ENCODE measurements around the gene TST.
"Not testable (repeated sequence)": the region's sequence is repeated elsewhere in the genome, so short reads cannot be mapped to it uniquely, and the experiment has no call there.

Gene TST

DNA sequence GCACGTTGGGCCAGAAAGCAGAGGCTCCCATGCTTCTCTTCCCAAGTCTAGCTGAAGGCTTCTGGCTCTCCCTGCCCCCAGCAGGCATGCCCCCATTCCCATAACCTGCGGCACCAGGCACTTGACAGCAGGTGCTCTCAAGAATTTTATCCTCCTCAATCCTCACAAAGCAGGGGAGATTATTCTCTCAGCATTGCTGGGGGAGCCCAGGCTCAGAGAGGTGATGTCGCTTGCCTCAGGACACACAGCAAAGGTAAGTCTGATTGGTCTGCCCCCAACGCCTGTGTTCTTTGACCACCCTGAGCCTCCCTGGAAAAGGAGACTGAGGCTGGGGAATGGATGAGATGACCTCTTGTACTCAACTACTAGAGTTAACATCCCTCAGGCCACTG is 4.8 kb downstream of the TST start:
- DNase-seq (ENCODE audit: low spot score) = no peak

DNA sequence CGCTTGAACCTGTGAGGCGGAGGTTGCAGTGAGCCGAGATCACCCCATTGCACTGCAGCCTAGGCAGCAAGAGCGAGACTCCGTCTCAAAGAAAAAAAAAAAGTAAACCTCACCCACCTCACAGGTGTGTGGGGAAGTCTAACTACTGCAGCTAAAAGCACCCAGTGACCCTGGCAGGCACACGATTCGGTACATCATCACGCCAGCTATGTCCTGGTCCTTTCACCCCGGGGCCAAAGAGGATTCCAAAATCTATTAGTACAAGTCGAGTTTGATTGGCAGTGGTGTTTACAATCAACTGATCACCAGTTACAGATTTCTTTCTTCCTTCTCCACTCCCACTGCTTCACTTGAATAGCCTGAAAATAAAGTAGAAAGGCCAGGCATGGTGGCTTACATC is 6.3 kb downstream of the TST start:
- no peak for DNase-seq (ENCODE audit: low spot score)

DNA sequence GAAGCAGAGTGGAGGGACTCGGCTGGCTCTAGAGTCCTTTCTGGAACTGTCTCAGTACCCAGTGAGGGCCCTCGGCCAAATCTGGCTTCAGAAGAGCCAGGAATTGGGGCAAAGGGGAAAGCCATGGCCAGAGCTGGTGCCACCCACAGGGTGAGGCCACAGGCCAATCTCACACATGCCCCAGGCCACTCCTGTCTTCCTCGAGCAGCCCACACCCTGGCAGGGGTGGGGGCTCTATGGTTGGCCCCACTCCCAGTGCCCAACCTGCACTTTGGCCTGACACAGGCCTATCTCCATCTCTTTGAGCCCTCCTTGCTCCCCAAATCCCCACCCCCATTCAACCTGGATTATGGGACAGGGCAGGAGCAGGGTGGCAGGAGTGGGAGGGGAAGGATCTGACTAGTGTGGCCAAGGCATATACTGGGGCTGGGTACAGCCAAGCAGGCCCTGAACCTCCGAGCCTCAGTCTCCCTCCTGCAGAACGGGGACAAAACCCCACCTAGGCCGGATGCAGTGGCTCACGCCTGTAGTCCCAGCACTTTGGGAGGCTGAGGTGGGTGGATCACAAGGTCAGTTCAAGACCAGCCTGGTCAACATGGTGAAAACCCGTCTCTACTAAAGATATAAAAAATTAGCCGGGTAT is 6.9 kb downstream of the TST start:
- DNase-seq (ENCODE audit: low spot score) = peak; percentile 59

DNA sequence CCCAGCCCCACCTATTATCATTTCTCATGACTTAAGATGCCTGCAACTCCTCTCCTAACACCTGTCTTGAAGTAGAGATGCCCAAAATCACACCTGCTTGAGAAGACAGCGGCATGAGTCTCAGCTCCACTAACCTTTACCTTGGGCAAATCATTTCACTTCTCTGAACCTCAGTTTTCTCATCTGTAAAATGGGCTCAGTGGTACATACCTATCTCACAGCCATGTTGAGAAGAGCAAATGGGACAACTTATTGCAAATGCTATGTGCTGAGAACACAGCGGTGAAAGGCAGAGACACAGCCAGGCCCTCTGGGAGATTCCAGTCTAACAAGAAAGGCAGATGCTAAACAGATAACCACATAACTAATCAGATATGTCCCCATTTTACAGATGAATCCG is 7.8 kb downstream of the TST start:
- no peak for DNase-seq (ENCODE audit: low spot score)

DNA sequence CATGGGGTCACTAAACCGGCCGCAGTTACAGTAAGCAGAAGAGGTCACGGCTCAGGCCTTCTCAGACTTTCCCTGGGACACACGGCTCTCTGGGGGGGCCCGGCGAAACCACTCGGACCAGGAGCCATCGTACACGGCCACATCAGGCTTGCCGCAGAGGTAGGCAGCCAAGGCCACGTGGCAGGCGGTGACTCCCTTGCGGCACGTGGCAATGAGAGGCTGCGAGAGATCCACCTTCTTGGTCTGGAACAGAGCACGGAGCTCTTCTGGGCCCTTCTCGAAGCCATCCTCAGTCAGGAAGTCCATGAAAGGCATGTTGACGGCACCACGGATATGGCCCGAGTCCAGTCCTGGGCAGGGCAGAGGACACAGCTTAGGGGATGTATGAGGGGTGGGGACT is 8.3 kb downstream of the TST start:
- DNase-seq (ENCODE audit: low spot score) = no peak

DNA sequence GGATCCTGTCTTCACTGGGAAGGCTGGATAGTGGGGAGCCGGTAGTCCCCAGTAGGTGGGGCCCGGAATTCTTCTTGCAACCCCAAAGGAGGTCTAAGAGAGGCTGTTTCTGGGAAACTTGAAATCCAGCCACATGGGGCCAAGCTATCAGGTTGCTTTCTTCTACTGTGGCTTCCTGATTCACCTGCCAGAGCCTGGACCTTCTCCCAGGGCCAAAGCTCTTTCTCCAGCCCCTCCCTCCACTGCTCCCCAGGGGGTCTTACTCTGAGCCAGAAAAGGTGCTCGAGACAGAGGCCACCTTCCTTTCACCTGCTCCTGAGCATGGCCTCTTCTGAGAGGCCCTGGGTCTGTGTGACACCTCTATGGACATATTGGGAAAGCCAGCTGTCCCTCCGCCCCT is 9.1 kb downstream of the TST start:
- no peak for DNase-seq (ENCODE audit: low spot score)

DNA sequence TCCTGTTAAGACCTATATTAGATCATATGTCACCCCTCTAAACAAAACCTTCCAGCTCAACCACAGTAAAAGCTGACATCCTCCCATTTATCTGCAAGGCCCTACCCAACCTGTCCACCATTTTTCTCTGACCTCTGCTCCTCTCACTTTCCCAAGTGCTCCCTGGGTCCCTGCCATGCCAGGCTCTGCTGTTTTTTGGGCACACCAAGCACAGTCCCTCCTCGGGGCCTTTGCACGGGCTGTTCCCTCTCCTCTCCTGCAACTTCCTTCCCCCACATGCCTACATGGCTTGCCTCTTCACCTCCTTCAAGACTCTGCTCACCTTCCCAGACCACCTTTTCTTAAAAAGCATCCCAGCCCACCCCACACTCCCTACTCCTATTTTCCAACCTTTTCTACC is 9.8 kb downstream of the TST start:
- no peak for DNase-seq (ENCODE audit: low spot score)

DNA sequence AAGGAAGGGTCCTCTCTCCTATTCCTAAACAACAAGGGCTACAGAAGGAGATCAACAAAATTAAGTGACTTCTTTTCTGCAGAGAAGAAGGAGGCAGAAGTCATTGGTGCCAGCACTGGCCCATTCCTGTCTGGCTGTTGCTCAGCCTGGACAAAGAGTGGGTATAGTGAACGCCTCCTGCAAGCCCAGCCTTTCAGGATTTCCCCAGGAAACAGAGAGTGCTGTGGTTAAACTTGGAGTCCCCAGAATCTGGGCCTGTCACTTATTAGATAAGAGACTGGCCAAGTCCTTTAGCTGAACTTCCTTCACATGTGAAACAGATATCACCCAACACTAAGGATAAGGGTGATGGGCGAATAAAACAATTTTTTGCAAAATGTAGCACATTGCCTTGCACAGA is 10.9 kb downstream of the TST start:
- DNase-seq (ENCODE audit: low spot score) = no peak

DNA sequence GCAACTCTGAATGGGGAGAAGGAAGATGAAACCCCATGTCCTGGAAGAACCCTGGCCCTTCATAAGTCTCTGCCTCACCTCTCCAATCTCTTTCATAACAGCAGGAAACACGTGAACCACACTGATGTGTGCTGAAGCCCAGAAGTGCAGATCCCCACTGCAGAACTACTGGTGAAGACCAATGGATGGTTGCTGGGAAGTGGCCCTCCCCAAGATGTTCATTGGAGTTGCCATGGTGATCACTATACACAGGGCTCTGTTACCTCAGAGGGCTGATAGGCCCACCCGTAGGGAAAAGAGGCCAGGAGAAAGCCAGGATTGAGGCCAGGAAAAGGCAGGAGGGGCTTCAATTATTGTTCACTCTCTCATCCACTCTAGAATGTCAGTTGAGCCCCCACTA is 11.6 kb downstream of the TST start:
- DNase-seq (ENCODE audit: low spot score) = no peak

DNA sequence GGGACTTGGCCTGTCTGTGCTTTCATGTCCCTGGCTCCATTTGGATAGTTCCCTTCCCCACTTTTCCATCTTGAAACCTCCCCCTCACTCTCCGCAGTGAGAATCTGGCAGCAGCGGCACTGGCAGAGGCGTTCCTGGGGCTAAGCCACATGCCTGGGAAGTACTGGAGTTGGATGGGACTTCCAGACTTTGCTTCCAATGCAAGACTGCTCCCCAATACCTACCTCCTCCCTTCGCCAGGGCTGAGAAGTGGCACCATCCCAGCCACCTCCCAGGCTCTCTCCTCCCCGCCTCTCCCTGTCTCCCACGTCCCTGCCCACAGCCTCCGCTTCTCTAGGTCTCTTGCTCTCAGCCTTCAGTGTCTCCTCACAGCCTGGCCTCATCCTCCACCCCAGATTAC is 16.6 kb downstream of the TST start:
- no peak for DNase-seq (ENCODE audit: low spot score)

DNA sequence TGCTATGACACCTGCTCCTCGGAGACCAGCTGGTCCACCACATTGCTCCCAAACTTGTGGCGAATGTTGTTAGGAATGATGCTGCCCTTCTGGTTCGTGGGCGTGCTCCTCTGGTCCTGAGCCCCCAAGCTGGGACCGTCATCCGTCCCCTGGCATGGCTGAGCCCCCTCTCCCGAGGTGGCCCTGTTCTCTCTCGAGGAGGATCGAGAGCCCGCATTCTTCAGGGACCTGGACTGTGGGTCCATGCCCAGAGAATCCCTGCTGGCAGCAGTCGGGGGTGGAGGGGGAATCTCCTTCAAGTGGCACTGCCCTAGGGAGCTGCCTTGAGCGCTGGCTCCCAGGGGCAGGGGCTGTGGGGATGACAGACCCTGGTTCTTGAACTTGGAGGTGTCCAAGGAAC is 17.4 kb downstream of the TST start:
- no peak for DNase-seq (ENCODE audit: low spot score)

DNA sequence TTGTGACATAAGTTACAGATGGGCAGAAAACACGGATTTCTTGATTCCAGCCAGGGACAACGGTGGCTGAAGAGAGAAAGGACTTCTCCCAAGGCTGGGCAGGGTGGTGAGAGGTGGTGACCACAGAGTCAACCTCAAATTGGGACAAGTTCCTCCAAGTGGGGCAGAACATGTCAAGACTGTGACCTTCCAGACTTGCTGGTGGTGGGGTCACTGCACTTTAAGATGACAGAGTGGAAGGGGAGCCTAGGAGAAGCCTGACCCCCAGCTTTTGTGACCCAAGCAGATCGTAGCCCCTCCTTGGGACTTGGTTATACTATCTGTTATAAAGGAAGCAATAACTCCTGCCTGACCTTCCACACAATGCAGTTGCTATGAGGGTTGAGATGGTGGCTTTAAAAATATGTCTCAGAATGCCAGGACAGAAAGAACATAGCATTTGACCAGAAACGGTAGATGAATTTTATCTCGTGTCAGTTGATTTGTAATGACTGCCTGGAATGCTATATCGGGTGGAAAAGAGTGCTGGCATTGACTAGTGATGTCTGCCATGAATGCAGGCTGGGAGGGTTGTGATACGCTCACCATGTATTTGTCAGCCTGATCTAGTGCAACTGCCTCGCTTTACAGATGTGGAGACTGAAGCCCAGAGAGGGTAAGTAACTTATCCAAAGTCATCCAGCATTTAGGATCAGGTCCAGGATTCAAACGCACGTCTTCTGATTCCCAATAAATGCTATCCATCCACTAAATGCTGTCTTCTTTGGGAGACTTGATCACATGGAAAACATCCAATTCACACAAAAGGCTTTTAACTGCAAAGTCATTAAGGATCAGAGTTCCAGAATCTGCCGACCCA is 18.3 kb downstream of the TST start:
- no peak for DNase-seq (ENCODE audit: low spot score)

DNA sequence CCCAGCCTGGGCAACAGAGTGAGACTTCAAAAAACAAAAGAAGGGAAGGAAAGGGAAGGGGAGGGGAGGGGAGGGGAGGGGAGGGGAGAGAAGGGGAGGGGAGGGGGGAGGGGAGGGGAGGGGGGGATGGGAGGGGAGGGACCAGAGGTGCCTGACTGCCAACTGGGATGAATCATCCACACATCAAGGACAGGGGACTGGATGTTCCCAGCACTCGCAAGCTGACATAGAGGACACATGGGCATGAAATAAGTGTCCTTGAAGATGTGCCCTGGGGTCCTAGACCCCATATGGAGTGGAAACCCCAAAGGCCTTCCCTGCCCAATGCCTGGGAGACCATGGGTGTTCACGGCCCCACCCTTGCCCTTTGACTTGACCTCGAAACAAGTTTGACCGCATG is 19.8 kb downstream of the TST start:
- no peak for DNase-seq (ENCODE audit: low spot score)

DNA sequence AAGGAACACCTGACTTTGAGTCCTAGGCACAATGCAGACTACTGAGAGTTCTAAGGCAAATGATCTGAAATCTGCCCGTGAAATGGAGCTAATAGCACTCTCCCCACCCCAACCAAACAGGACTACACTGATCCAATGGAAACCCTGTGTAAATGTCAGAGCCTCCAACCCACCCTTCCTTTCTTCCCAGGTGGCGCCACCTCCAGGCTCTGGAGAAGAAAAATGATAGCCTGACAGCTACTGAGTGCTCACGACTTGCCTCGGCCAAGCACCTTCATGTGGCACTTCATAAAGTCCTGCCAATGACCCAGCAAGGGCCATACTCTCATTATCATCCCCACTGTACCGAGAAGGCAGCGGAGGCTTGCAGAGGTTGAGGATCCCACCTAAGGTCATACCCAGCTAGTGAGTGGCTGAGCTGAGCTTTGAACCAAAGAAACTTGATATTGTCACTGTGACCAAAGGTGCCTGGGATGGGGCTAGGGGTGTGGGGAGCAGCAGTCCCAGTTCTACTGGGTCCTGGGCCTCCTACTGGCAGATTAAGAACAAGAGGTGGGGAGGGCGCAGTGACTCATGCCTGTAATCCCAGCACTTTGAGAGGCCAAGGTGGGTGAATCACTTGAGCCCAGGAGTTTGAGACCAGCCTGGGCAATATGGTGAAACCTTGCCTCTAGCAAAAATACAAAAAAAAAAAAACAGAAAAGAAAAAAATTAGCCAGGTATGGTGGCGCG is 20.5 kb downstream of the TST start:
- no peak for DNase-seq (ENCODE audit: low spot score)

DNA sequence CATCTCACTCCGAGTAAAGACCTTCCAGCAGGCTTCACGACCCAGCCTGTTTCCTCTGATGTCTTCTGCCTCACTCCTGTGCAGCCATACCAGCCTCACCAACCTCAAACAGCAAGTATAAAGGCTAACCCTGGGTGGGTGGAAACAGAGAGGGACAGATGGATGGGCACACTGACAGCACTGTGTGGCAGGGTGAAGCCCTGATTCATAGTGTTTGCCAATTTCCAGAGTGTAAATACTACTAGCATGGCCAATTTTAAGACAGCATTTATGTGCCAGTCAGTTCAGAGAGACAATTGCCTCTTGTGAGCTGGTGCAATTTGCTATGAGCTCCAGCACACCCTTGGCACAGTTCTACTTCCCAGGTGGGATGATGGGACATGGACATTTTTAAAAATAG is 21.5 kb downstream of the TST start:
- no peak for DNase-seq (ENCODE audit: low spot score)

DNA sequence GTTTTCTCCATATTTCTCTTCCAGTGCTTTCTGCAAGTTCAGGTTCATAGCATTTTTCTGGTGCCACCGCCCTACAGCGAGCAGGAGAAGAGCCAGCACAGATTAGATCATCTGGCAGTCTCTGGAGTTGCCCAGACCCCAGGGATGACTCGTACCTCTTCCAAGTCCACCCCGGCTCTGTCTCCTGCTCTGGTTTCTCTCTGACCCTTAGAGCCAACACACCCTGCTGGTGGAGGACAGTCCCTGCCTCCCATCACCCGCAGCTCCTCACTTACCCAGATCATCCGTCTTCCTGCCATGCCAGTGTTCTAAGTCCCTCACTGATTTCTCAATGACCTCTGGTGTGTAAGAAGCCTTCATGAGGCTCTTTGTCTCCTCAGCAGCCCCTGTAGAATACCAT is 28.0 kb downstream of the TST start:
- DNase-seq (ENCODE audit: low spot score) = no peak

DNA sequence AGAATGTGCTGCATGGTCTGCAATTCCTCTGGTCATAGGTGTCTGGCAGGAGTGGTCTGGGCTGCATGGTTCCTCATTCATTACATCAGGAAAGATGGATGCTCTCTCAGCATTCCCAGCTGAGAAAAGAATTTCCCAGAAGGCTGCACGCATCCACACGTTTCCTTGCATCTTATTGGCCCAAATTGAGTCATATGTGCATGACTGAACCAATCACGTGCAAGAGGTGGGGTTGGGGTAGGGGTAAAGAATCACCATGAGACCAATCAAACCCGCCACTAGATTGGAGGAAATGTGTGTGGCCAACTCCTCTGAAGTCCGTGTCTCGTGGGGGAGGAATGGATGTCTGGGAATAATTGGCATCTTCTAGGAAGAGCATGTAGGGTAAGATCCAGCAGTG is 28.8 kb downstream of the TST start:
- no peak for DNase-seq (ENCODE audit: low spot score)

DNA sequence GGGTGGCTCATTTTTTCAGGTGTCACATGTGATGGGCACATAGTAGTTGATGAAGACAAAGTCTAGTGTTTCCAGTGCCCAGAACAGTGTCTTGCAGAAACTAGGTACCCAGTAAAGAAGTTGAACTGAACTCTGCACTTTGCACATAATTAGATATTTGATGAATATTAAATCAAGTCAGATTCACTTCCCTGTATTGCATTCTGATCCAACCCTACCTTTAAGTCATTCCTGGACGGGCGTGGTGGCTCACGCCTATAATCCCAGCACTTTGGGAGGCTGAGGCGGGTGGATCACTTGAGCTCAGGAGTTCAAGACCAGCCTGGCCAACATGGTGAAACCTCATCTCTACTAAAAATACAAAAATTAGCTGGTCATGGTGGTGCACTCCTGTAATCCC is 30.2 kb downstream of the TST start:
- not testable (repeated sequence) for DNase-seq (ENCODE audit: low spot score)

DNA sequence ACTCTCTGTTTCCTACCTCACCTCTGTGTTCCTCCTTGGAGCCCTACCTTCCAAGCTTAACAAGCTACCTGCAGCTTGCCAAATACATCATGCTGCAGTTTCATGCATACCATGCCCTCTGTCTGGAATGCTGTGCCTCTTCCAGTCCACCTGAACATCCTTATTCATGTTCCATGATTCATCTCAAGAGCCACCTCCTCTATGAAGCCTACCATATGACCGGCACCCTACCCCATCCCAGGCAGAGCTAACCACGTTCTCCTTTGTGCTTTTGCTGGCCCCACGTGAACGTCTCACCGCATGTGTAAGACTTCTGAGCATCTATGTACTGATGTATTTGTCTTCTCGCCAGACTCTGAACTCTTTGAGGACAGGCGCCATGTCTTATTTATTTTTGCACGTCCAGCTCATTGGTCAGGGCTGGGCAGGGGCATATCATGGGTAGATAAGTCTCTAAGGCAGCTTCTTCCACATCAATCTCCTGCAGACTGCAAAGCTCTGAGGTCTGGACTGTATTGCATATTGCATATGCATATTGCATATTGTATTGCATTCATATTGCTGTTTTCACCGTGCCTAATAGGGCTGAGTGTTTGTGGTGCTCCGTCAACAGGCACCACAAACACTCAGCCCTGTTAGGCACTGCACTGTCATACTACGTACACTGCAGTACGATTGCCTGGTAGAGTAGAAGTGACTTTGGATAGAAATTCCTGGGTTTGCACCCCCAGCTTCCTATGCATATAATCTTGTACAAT is 31.0 kb downstream of the TST start:
- no peak for DNase-seq (ENCODE audit: low spot score)

DNA sequence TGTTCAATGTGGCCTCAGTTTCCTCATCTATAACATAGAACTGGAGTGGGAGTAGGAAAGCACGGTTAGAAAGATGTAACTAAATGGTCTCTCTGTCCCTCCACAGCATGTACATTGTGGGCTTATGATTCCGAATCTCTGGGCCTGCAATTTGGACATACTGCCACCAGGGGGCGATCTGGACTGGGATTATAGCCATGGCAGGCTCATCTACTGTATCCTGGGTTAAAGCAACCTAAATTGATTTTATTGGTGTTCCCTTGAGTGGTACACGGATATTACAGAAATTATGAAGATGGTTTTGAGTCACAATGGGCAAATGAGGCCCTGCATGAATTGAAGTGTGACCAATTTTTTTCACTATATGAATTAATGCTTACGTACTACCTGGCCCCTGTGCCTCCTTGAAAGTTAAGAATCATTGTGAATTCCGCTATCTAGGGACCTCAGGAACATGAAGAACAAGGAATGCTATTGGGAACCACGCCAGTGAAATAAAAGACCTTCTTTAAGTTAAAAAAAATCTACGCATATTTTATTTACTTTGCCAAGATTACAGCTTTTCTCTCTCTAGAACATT is 32.9 kb downstream of the TST start:
- no peak for DNase-seq (ENCODE audit: low spot score)

DNA sequence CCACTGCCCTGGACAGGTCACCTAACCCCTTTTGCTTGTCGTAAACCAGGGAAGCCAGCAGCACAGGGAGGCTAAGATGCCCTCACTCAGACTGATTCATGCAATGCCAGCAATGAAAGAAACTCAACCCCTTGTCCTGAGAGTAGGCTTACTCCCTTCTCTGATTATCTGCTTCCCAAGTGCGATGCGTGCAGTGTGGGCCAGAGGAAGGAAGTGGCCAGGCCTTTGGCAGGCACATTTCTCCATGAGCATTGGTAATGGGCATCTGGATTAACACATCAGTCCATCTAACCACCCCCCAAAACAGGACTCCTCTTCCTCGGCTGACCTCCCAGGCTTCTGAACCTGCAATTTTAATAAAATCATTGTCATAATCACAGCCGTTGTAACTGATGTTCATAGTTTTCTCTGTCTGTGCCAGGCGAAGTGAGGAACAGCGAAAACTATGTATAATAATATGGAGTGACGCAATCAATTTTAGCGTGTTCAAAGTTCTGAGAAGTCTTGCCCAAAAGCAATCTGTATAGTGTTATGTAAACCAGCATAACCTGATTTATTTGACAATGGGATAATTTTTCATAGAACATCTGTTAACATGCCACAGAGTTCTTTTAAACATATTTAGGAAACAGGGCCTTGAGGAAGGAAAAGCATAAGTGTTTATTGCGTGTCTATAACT is 33.9 kb downstream of the TST start:
- DNase-seq (ENCODE audit: low spot score) = no peak

DNA sequence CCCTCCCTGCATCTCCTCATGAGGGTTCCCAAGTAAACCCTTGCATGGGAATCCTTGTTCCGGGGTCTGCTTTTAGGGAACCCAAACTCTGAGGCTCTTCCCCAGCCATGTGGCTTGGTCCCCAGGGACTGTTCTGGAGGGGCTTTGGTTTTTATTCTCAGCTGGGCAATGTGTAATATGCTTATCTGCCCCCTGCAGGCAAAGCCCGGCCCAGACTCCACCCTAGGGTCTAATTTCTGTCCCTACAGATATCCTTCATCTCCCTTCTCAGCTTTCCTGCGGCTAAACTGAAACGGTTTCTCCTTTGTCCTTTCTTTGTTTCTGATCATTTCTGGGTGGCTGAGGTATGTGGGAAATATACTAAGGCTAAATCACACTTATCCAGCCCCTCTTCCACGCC is 37.1 kb downstream of the TST start:
- no peak for DNase-seq (ENCODE audit: low spot score)
